HCT116 (cell line): ENCODE measurements around the gene TFF2. TPM values are rescaled to one million over a fixed set of nuclear protein-coding genes. Genes with fewer than 3 reads are reported as not detected.

Source experiments
- ATAC-seq: fragments of 200-7000 bp; cut with Tn5 transposase; 2 replicates; pipeline ENCODE4 v1.9.1; 2020; ENCODE audit warnings: mild to moderate bottlenecking, moderate library complexity
- BruUV-seq: library from RNA; stranded (reverse); fragments of 400-500 nt; replicated peaks from 2 replicates; lab custom pipeline; 2021; lab: Mats Ljungman, UMichigan
- CTCF ChIA-PET: fragments of 300-600 bp; sonication (Branson Sonifier 250); formaldehyde crosslinking; loops from one replicate; lab custom pipeline; 2021; ENCODE audit warnings: antibody characterized with exemption; lab: Charles Lee
- POLR2A ChIA-PET: fragments of 300-600, 350-600 bp; sonication (Branson Sonifier 250); formaldehyde crosslinking; loops from one replicate; lab custom pipeline; 2021; ENCODE audit warnings: antibody characterized with exemption; lab: Charles Lee
- RAD21 ChIA-PET, 2 experiments: fragments of 300-600 bp; sonication (Branson Sonifier 250); formaldehyde crosslinking; loops; one replicate each; lab custom pipeline; 2023; ENCODE audit warnings: low total read pairs in 2 of 2; ENCODE audit not compliant: uncharacterized antibody in 2 of 2, unreplicated experiment in 2 of 2, low non-redundant PET in 1 of 2; lab: Charles Lee
- DNase-seq: peaks from one replicate; pipeline ENCODE4 v3.0.0-alpha.2; 2010; ENCODE audit warnings: low read depth, low spot score
- H2AFZ ChIP-seq: fragments of 200-600 bp; shearing (Covaris generic), sonication (generic); 2 replicates; pipeline ENCODE4 v1.6.1; 2017; ENCODE audit warnings: low read depth, mixed run types, mixed read lengths, antibody characterized with exemption, low read length; ENCODE audit not compliant: poor library complexity, severe bottlenecking
- H3K27ac ChIP-seq: 2 replicates; pipeline ENCODE4 v1.5.1; 2012; ENCODE audit warnings: low read depth, low read length
- H3K27me3 ChIP-seq: fragments of 200-600 bp; sonication (generic); 2 replicates; pipeline ENCODE4 v1.6.1; 2016; ENCODE audit warnings: mixed run types, low read length, mixed read lengths; ENCODE audit not compliant: insufficient read depth
- H3K36me3 ChIP-seq, 2 experiments: fragments of 200-500 bp in 1 of 2; fragments of 200-600 bp in 1 of 2; sonication (Bioruptor generic) in 1 of 2; sonication (generic) in 1 of 2; 2 replicates each; pipeline versions ENCODE4 v1.5.1 to v1.6.1; 2014 to 2016; ENCODE audit warnings: low read length in 2 of 2, inconsistent platforms in 1 of 2, mixed read lengths in 1 of 2, mixed run types in 1 of 2; ENCODE audit not compliant: insufficient read depth in 2 of 2, control insufficient read depth in 1 of 2
- H3K4me1 ChIP-seq, 2 experiments: fragments of 200-600 bp in 1 of 2; sonication (generic) in 1 of 2; 2 replicates each; pipeline versions ENCODE4 v1.5.1 to v1.6.1; 2012 to 2017; ENCODE audit warnings: low read length in 2 of 2, inconsistent platforms in 1 of 2, mild to moderate bottlenecking in 1 of 2, mixed read lengths in 1 of 2, mixed run types in 1 of 2, moderate library complexity in 1 of 2; ENCODE audit not compliant: insufficient read depth in 2 of 2, control insufficient read depth in 1 of 2
- H3K4me2 ChIP-seq: fragments of 200-600 bp; sonication (generic); 2 replicates; pipeline ENCODE4 v1.6.1; 2017; ENCODE audit warnings: mixed run types, low read length, mixed read lengths
- H3K4me3 ChIP-seq, 2 experiments: fragments of 200-600 bp in 1 of 2; sonication (generic) in 1 of 2; replicated peaks in 1 of 2; 2 replicates each; pipeline ENCODE4 v1.5.1; 2011 to 2016; ENCODE audit warnings: low read length in 2 of 2, control low read depth in 1 of 2, low read depth in 1 of 2, mild to moderate bottlenecking in 1 of 2, mixed read lengths in 1 of 2, mixed run types in 1 of 2
- H3K79me2 ChIP-seq: fragments of 200-600 bp; sonication (generic); 2 replicates; pipeline ENCODE4 v1.6.1; 2017; ENCODE audit warnings: mild to moderate bottlenecking, mixed run types, low read length, moderate library complexity, mixed read lengths; ENCODE audit not compliant: insufficient read depth
- H3K9ac ChIP-seq: fragments of 200-600 bp; sonication (generic); 2 replicates; pipeline ENCODE4 v1.6.1; 2016; ENCODE audit warnings: low read length, mixed read lengths
- H3K9me2 ChIP-seq: fragments of 200-600 bp; sonication (generic), shearing (Covaris generic); 2 replicates; pipeline ENCODE4 v1.6.1; 2017; ENCODE audit warnings: mixed run types, mild to moderate bottlenecking, moderate library complexity; ENCODE audit not compliant: insufficient read depth
- H3K9me3 ChIP-seq, 2 experiments: fragments of 200-500 bp in 1 of 2; fragments of 200-600 bp in 1 of 2; sonication (Bioruptor generic) in 1 of 2; sonication (generic) in 1 of 2; 2 replicates each; pipeline ENCODE4 v1.6.1; 2014 to 2017; ENCODE audit warnings: low read length in 2 of 2, mixed read lengths in 2 of 2, inconsistent platforms in 1 of 2, low read depth in 1 of 2, mild to moderate bottlenecking in 1 of 2, mixed run types in 1 of 2, moderate library complexity in 1 of 2; ENCODE audit not compliant: control insufficient read depth in 1 of 2, insufficient read depth in 1 of 2
- H4K20me1 ChIP-seq: fragments of 200-600 bp; sonication (generic), shearing (Covaris generic); 2 replicates; pipeline ENCODE4 v1.6.1; 2017; ENCODE audit warnings: mixed run types, mild to moderate bottlenecking, moderate library complexity; ENCODE audit not compliant: insufficient read depth
- CTCF ChIP-seq, 3 experiments: fragments of 200-600 bp in 1 of 3; sonication (generic) in 1 of 3; IDR thresholded peaks in 2 of 3; conservative IDR thresholded peaks in 1 of 3; 2 replicates each; pipeline ENCODE4 v1.5.1; 2012 to 2017; ENCODE audit warnings: low read depth in 2 of 3, low read length in 2 of 3, antibody characterized with exemption in 1 of 3, borderline replicate concordance in 1 of 3, control low read depth in 1 of 3, mild to moderate bottlenecking in 1 of 3, mixed read lengths in 1 of 3, mixed run types in 1 of 3, moderate library complexity in 1 of 3; ENCODE audit not compliant: insufficient read depth in 1 of 3
- ELF1 ChIP-seq: IDR thresholded peaks from 2 replicates; pipeline ENCODE4 v1.6.1; 2012; ENCODE audit warnings: low read depth, borderline replicate concordance
- EZH2 ChIP-seq: fragments of 200-600 bp; sonication (generic); IDR thresholded peaks from 2 replicates; pipeline ENCODE4 v1.6.1; 2017; ENCODE audit warnings: antibody characterized with exemption, mixed run types
- JUND ChIP-seq: IDR thresholded peaks from 2 replicates; pipeline ENCODE4 v1.6.1; 2012
- POLR2A ChIP-seq: IDR thresholded peaks from 2 replicates; pipeline ENCODE4 v1.7.0; 2011; ENCODE audit warnings: borderline replicate concordance; ENCODE audit not compliant: insufficient read depth, insufficient read length; ENCODE audit errors: extremely low read depth
- POLR2AphosphoS5 ChIP-seq: IDR thresholded peaks from 2 replicates; pipeline ENCODE4 v1.6.1; 2011; ENCODE audit warnings: mild to moderate bottlenecking, low read depth, low read length, moderate library complexity
- SIN3A ChIP-seq: IDR thresholded peaks from 2 replicates; pipeline ENCODE4 v1.6.1; 2012; ENCODE audit warnings: low read depth
- SP1 ChIP-seq: IDR thresholded peaks from 2 replicates; pipeline ENCODE4 v1.6.1; 2012; ENCODE audit warnings: low read depth
- ZFX ChIP-seq: fragments of 450-650 bp; IDR thresholded peaks from 2 replicates; pipeline ENCODE4 v1.6.1; 2017
- ZNF274 ChIP-seq: fragments of 200-500 bp; sonication (Bioruptor generic); IDR thresholded peaks from 2 replicates; pipeline ENCODE4 v1.6.1; 2014; ENCODE audit warnings: mild to moderate bottlenecking, low read depth, low read length, inconsistent platforms
- intact Hi-C: fragments of 100-400 bp; cut with micrococcal nuclease; formaldehyde crosslinking; loops from 2 replicates; pipeline ENCODE4 v1.10.0; 2022
- total RNA-seq: library from RNA; stranded (reverse); gene quantifications from one replicate; pipeline ENCODE4 v1.2.1, GENCODE V29; 2021; ENCODE audit not compliant: unreplicated experiment
- TF ChIP-seq, protein P1 (sequence below): IDR thresholded peaks from 2 replicates; pipeline ENCODE4 v1.6.1; 2012; ENCODE audit warnings: low read depth

Gene TFF2
- total RNA-seq, 1 experiment from 2014 or later, result not detected

DNA sequence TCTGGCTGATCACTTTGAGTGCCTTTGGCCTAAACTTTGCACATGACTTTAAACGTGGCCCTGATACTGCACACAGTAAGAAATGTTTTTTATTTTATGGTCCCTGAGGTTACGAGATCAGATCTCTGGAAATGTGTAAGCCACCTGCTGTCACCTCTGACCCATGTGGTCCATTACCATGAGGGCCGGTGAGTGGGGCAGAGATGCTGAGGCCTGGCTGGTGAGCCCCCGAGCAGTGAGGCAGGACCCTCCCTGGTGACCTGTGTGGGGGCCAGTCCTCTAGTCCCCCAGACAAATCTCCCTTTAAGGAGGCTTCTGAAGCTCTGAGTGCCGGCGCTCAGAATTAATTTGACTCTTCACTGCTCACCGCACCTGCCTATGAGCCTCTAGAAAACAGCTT, 48.0 kb downstream of the TFF2 start:
- 0 out of 2 replicates have a peak, but pooled peaks cover 9% of the 10 kb centered on the region for H3K27me3 ChIP-seq
- ATAC-seq, result no peak
- no peak overlapping the region for H3K27ac ChIP-seq
- intact Hi-C loops, result no loop called here
- no peak for TF ChIP-seq ZNF274
- no peak for TF ChIP-seq POLR2A
- no peak for TF ChIP-seq POLR2AphosphoS5
- TF ChIP-seq, protein P1, sequence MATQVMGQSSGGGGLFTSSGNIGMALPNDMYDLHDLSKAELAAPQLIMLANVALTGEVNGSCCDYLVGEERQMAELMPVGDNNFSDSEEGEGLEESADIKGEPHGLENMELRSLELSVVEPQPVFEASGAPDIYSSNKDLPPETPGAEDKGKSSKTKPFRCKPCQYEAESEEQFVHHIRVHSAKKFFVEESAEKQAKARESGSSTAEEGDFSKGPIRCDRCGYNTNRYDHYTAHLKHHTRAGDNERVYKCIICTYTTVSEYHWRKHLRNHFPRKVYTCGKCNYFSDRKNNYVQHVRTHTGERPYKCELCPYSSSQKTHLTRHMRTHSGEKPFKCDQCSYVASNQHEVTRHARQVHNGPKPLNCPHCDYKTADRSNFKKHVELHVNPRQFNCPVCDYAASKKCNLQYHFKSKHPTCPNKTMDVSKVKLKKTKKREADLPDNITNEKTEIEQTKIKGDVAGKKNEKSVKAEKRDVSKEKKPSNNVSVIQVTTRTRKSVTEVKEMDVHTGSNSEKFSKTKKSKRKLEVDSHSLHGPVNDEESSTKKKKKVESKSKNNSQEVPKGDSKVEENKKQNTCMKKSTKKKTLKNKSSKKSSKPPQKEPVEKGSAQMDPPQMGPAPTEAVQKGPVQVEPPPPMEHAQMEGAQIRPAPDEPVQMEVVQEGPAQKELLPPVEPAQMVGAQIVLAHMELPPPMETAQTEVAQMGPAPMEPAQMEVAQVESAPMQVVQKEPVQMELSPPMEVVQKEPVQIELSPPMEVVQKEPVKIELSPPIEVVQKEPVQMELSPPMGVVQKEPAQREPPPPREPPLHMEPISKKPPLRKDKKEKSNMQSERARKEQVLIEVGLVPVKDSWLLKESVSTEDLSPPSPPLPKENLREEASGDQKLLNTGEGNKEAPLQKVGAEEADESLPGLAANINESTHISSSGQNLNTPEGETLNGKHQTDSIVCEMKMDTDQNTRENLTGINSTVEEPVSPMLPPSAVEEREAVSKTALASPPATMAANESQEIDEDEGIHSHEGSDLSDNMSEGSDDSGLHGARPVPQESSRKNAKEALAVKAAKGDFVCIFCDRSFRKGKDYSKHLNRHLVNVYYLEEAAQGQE, result no peak
- TF ChIP-seq ELF1, result no peak
- TF ChIP-seq CTCF (IDR thresholded peaks at IDR 0.05 in 2 of 3, conservative IDR thresholded peaks at IDR 0.05 in 1 of 3; ENCODE audit: borderline replicate concordance in 1 of 3, insufficient read depth in 1 of 3, low read depth in 2 of 3, low read length in 2 of 3), result no peak
- TF ChIP-seq SIN3A, result no peak
- no peak for TF ChIP-seq JUND
- no peak for TF ChIP-seq ZFX
- TF ChIP-seq SP1, result no peak
- no peak for TF ChIP-seq EZH2
- DNase-seq, result no peak
- no peaks in the 10 kb centered on the region for H3K36me3 ChIP-seq
- H3K79me2 ChIP-seq, result no peaks in the 10 kb centered on the region
- H2AFZ ChIP-seq, result no peak overlapping the region
- H3K4me2 ChIP-seq, result no peak overlapping the region
- no peak overlapping the region for H3K9ac ChIP-seq
- POLR2A ChIA-PET, result no interaction called here
- H3K9me3 ChIP-seq, result no peaks in the 10 kb centered on the region
- RAD21 ChIA-PET, result no interaction called here
- no TSS peak for BruUV-seq
- CTCF ChIA-PET, result no interaction called here
- peaks cover 0 to 7% of the 10 kb centered on the region in 2 experiments; a peak in 1 of 4 replicates for H3K4me1 ChIP-seq
- no peaks in the 10 kb centered on the region for H4K20me1 ChIP-seq
- no peak overlapping the region for H3K4me3 ChIP-seq
- no peaks in the 10 kb centered on the region for H3K9me2 ChIP-seq
